Ishikawa (cell line): ENCODE results near the gene IFITM10.

ENCODE experiments used
- CEBPB ChIP-seq: IDR thresholded peaks from 2 replicates; pipeline ENCODE4 v1.6.1; 2012
- CREB1 ChIP-seq: IDR thresholded peaks from 2 replicates; pipeline ENCODE4 v1.6.1; 2012; ENCODE audit warnings: low read depth
- EGR1 ChIP-seq: IDR thresholded peaks from 2 replicates; pipeline ENCODE4 v1.6.1; 2012
- EP300 ChIP-seq: IDR thresholded peaks from 2 replicates; pipeline ENCODE4 v1.6.1; 2012; ENCODE audit warnings: borderline replicate concordance
- FOXM1 ChIP-seq: IDR thresholded peaks from 2 replicates; pipeline ENCODE4 v1.6.1; 2012; ENCODE audit warnings: low read depth, borderline replicate concordance
- NFIC ChIP-seq: IDR thresholded peaks from 2 replicates; pipeline ENCODE4 v1.6.1; 2012
- RAD21 ChIP-seq: IDR thresholded peaks from 2 replicates; pipeline ENCODE4 v1.6.1; 2012; ENCODE audit warnings: low read depth
- REST ChIP-seq: IDR thresholded peaks from 2 replicates; pipeline ENCODE4 v1.6.1; 2012; ENCODE audit warnings: low read depth, mild to moderate bottlenecking
- TAF1 ChIP-seq: IDR thresholded peaks from 2 replicates; pipeline ENCODE4 v1.6.1; 2012; ENCODE audit warnings: low read depth, mild to moderate bottlenecking
- TCF12 ChIP-seq: IDR thresholded peaks from 2 replicates; pipeline ENCODE4 v1.6.1; 2012; ENCODE audit warnings: low read depth
- TEAD4 ChIP-seq: IDR thresholded peaks from 2 replicates; pipeline ENCODE4 v1.6.1; 2012
- USF1 ChIP-seq: IDR thresholded peaks from 2 replicates; pipeline ENCODE4 v1.6.1; 2012
- YY1 ChIP-seq: IDR thresholded peaks from 2 replicates; pipeline ENCODE4 v1.6.1; 2012; ENCODE audit warnings: low read depth
- ZBTB7A ChIP-seq: IDR thresholded peaks from 2 replicates; pipeline ENCODE4 v1.6.1; 2012; ENCODE audit warnings: low read depth
- TF ChIP-seq, protein P1 (sequence below): IDR thresholded peaks from 2 replicates; pipeline ENCODE4 v1.6.1; 2012

IFITM10 gene

GRCh38 chr11:1782831-1783724, 32.7 kb upstream of the IFITM10 start:
- TF ChIP-seq CREB1 (no peak), USF1 (no peak), YY1 (no peak), FOXM1 (no peak), TAF1 (no peak), ZBTB7A (no peak), EP300 (no peak), CEBPB (no peak), RAD21 (no peak), TCF12 (no peak), TEAD4 (no peak), NFIC (no peak), EGR1 (no peak), REST (no peak)
- TF ChIP-seq, protein P1, sequence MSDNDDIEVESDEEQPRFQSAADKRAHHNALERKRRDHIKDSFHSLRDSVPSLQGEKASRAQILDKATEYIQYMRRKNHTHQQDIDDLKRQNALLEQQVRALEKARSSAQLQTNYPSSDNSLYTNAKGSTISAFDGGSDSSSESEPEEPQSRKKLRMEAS: no peak

DNA sequence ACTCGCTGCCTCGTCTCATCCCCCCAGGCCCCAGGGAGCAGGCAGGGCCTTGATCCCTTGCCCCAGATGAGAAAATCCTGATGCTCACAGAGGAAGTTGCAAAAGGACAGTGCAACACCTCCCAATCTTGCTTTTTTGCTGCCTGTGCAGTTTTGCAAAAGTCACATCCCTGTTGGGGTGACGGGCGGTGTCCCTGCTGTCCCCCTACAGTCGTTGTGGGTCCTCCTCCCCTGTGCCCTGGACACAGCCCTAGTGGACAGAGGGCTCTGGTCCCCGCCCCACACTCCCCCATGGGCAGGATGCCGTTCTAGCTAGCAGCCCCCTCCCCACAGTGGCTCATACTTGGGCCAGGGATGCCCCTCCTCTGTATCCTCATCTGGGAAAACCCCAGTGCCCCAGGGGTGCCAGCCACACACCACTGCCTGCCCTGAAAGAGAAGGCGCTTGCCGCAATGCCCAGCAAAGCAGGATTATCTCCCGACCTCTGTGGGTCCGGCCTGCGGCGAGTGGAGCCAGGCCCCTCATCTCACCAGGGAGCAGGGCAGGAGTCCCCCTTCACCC, 31.7 kb upstream of the IFITM10 start:
- TF ChIP-seq NFIC (no peak), EP300 (no peak), REST (no peak), CREB1 (no peak), FOXM1 (no peak), YY1 (no peak), EGR1 (no peak), TEAD4 (no peak), CEBPB (no peak), ZBTB7A (no peak), TAF1 (no peak)
- TF ChIP-seq, protein P1: no peak

- TF ChIP-seq REST (no peak), TAF1 (no peak), USF1 (no peak), FOXM1 (no peak), ZBTB7A (no peak), CREB1 (no peak), YY1 (no peak), CEBPB (no peak), RAD21 (no peak), TEAD4 (no peak), EGR1 (no peak), TCF12 (no peak), EP300 (no peak)
- TF ChIP-seq, protein P1: no peak
Observed at GRCh38 chr11:1781593-1781975, 31.2 kb upstream of the IFITM10 start.
